ENCODE data around the gene DNHD1. TPM values are rescaled to one million over a fixed set of nuclear protein-coding genes. Genes with fewer than 3 reads are reported as not detected.

The DNHD1 gene
- total RNA-seq, 1 donor from 2014 or later, result 5.0 TPM

- Histone ChIP-seq H2AFZ (replicated peaks) (no peak overlapping the region), H3K79me2 (ENCODE audit: low read depth) (peaks cover 29% of the 10 kb centered on the region), H3K9me3 (ENCODE audit: low read depth) (no peaks in the 10 kb centered on the region), H3K36me3 (no peaks in the 10 kb centered on the region), H3K27ac (no peak overlapping the region), H3K4me1 (peaks cover 5% of the 10 kb centered on the region), H3F3A (ENCODE audit: low read depth) (no peaks in the 10 kb centered on the region), H4K20me1 (ENCODE audit: low read depth) (peaks cover 13% of the 10 kb centered on the region), H3K27me3 (no peaks in the 10 kb centered on the region), H3K9ac (no peak overlapping the region), H3K4me2 (no peak overlapping the region), H3K4me3 (no peak overlapping the region)
- peaks cover 20% of the 10 kb centered on the region for H3K4me1 Mint-ChIP-seq
- no peak for DNase-seq (ENCODE audit: low spot score)
- H3K27ac Mint-ChIP-seq, result no peak overlapping the region
- H3K36me3 Mint-ChIP-seq, result peaks cover 8% of the 10 kb centered on the region
- no peaks in the 10 kb centered on the region for H3K27me3 Mint-ChIP-seq (ENCODE audit: insufficient read depth, low read depth)
- no peaks in the 10 kb centered on the region for H3K9me3 Mint-ChIP-seq
- no peak overlapping the region for H3K4me3 Mint-ChIP-seq
- no peak for TF ChIP-seq EZH2phosphoT487 (IDR thresholded peaks at IDR 0.05)
- TF ChIP-seq CTCF (IDR thresholded peaks at IDR 0.05), result no peak
- no peak for TF ChIP-seq EZH2 (IDR thresholded peaks at IDR 0.05)
Observed at GRCh38 chr11:6485661-6486060, 11.4 kb upstream of the DNHD1 start.

DNA sequence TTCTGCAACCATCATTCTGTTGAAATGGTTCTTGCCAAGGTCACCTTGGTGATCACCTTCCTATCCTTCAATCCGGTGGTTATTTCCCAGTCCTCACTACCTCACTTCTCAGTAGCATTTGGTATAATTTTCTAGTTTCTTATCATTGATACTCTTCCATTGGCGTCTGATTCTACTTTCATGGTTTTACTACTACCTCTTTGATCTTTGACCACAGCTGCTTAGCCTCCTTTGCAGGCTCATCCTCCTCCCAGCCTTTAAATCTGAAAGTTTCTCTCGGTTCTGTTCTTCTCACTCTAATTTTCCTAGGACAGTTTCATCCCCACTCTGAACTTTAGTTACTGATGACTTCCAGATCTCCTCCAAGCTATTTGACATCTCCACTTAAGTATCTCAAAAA is 10.8 kb upstream of the DNHD1 start:
- peaks cover 14% of the 10 kb centered on the region for H3K4me1 Mint-ChIP-seq
- Histone ChIP-seq H3K4me3 (no peak overlapping the region), H4K20me1 (ENCODE audit: low read depth) (peaks cover 13% of the 10 kb centered on the region), H3K27ac (no peak overlapping the region), H3K27me3 (no peaks in the 10 kb centered on the region), H3K9me3 (ENCODE audit: low read depth) (no peaks in the 10 kb centered on the region), H3F3A (ENCODE audit: low read depth) (no peaks in the 10 kb centered on the region), H3K9ac (no peak overlapping the region), H3K36me3 (no peaks in the 10 kb centered on the region), H3K79me2 (ENCODE audit: low read depth) (peaks cover 25% of the 10 kb centered on the region), H3K4me1 (peaks cover 5% of the 10 kb centered on the region), H3K4me2 (no peak overlapping the region), H2AFZ (replicated peaks) (no peak overlapping the region)
- H3K9me3 Mint-ChIP-seq, result no peaks in the 10 kb centered on the region
- TF ChIP-seq EZH2 (IDR thresholded peaks at IDR 0.05), result no peak
- no peak for TF ChIP-seq EZH2phosphoT487 (IDR thresholded peaks at IDR 0.05)
- TF ChIP-seq CTCF (IDR thresholded peaks at IDR 0.05), result no peak
- DNase-seq (ENCODE audit: low spot score), result no peak
- H3K4me3 Mint-ChIP-seq, result no peak overlapping the region
- no peaks in the 10 kb centered on the region for H3K27me3 Mint-ChIP-seq (ENCODE audit: insufficient read depth, low read depth)
- H3K27ac Mint-ChIP-seq, result no peak overlapping the region
- peaks cover 8% of the 10 kb centered on the region for H3K36me3 Mint-ChIP-seq

DNA sequence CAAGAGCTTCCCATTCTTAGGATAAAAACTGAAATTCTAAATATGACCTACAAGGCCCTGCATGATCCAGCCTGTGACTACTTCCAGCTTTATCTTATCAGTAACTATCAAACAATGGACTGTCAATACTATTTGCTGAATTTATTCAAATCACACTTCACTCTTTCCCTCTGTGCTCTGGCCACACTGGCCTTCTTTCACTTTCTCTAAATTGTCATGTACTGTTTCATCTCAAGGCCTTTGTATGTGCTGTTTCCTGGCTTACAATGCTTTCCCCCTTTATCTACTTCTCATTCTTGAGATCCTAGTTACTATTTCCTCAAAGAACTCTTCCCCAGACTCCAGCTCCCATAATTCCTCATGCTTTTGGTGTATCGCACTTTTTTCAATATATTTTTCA is 10.1 kb upstream of the DNHD1 start:
- H3K27me3 ChIP-seq, result no peaks in the 10 kb centered on the region
- peaks cover 5% of the 10 kb centered on the region for H3K4me1 ChIP-seq
- H3K79me2 ChIP-seq (ENCODE audit: low read depth), result peaks cover 20% of the 10 kb centered on the region
- TF ChIP-seq EZH2 (IDR thresholded peaks at IDR 0.05), result no peak
- TF ChIP-seq CTCF (IDR thresholded peaks at IDR 0.05), result no peak
- TF ChIP-seq EZH2phosphoT487 (IDR thresholded peaks at IDR 0.05), result no peak
- H3K36me3 ChIP-seq, result no peaks in the 10 kb centered on the region
- peaks cover 10% of the 10 kb centered on the region for H4K20me1 ChIP-seq (ENCODE audit: low read depth)
- H3K4me1 Mint-ChIP-seq, result peaks cover 13% of the 10 kb centered on the region
- H3K4me2 ChIP-seq, result no peak overlapping the region
- DNase-seq (ENCODE audit: low spot score), result no peak
- H3K36me3 Mint-ChIP-seq, result peaks cover 8% of the 10 kb centered on the region
- H3K27ac ChIP-seq, result no peak overlapping the region
- no peak overlapping the region for H3K9ac ChIP-seq
- H3K27me3 Mint-ChIP-seq (ENCODE audit: insufficient read depth, low read depth), result no peaks in the 10 kb centered on the region
- no peak overlapping the region for H3K4me3 Mint-ChIP-seq
- H2AFZ ChIP-seq (replicated peaks), result no peak overlapping the region
- H3K9me3 Mint-ChIP-seq, result no peaks in the 10 kb centered on the region
- no peak overlapping the region for H3K27ac Mint-ChIP-seq
- no peak overlapping the region for H3K4me3 ChIP-seq
- H3K9me3 ChIP-seq (ENCODE audit: low read depth), result no peaks in the 10 kb centered on the region
- no peaks in the 10 kb centered on the region for H3F3A ChIP-seq (ENCODE audit: low read depth)

Measured in neural progenitor cell (in vitro differentiated cells).